GM18499 (cell line): ENCODE results near the gene PHAF1.

ENCODE experiments used
- ATAC-seq: cut with Tn5 transposase; IDR thresholded peaks from one replicate; pipeline ENCODE4 v1.9.1; 2021; ENCODE audit warnings: moderate number of reproducible peaks; ENCODE audit not compliant: insufficient read depth, unreplicated experiment

Gene PHAF1

DNA sequence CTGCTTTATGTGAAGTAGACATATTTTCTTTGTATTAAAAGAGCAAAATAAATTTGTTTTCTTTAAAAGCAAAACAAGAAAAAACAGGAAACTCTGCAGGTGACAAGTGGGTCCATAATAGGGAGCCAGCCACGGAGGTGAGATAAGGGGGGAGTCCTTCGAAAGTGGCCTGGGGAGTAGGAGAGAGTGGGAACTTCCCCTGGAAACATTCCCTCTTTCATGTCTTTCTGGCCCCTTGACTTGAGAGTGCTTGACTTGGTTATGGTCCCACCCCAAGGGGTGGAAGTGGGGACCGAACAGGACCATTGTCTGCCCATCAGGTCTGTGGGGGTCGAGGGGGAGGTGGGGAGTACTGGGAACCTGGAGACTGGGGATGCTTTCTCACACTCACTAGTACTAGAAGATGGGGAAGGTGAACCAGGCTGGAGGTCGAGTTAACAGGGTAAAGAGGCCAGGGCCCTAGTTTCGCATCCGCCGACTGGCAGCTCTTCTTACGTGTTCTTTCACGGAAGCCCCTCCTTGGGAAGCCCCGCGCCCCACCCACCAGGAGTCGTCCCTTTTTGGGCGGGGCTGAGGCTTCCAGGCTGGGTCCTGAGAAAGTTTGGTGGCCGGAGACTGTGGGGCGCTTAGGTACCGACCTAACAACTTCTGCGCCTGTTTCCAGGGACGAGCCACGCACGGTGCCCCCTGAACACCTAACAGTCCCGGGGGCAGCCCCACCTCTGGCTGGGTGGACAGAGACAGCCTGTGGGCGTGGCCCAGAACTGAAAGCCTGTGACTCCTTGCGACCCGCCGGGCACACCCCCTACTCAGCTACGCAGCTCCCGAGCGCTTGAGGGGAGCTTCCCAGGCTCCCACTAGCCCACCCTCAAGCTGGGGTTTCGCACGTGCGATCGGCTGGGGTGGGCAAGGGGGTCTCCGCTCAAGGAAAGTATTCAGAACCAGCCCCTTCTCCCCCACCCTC, 49.2 kb downstream of the PHAF1 start:
- ATAC-seq: no peak

DNA sequence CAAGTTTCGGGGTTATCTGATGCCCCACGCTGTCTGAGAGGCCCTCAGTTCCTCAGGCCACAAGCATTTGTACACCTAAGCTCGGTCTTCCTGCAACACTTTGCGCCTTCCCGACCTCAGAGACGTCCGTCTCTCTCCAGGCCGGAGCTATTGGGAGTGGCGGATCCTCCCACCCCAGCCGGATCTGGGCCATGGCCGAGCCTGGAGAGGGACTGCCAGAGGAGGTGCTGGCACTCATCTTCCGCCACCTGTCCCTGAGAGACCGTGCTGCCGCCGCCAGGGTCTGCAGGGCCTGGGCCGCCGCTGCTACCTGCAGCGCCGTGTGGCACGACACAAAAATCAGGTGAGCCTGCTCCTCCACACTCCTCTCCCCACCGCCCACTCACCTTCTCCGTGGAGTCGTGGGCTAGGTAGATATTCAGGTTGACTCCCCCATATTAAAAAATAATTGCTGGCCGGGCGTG, 51.9 kb downstream of the PHAF1 start:
- no peak for ATAC-seq

DNA sequence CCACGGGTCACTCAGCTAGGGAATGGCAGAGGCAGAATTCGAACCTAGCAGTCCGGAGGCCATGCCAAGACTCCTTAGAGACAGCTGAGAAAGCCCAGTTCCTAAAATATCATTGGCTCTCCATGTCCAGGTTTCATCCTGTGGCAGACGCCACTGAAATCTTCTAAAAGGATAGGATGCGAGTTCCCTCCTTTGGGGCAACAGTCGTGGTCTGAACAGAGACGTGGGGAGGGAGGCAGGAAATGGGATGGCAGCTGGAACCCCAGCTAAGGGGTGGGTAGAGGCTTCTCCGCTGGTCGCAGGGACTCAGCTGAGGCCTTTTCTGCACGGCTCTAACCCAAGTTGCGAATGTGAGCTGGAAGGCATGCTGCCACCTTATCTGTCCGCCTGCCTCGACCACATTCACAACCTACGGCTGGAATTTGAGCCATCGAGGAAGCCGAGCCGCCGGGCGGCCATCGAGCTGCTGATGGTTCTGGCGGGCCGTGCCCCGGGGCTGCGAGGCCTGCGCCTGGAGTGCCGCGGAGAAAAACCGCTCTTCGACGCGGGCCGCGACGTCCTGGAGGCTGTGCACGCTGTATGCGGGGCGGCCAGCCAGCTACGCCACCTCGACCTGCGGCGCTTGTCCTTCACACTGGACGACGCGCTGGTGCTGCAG, 52.9 kb downstream of the PHAF1 start:
- no peak for ATAC-seq

DNA sequence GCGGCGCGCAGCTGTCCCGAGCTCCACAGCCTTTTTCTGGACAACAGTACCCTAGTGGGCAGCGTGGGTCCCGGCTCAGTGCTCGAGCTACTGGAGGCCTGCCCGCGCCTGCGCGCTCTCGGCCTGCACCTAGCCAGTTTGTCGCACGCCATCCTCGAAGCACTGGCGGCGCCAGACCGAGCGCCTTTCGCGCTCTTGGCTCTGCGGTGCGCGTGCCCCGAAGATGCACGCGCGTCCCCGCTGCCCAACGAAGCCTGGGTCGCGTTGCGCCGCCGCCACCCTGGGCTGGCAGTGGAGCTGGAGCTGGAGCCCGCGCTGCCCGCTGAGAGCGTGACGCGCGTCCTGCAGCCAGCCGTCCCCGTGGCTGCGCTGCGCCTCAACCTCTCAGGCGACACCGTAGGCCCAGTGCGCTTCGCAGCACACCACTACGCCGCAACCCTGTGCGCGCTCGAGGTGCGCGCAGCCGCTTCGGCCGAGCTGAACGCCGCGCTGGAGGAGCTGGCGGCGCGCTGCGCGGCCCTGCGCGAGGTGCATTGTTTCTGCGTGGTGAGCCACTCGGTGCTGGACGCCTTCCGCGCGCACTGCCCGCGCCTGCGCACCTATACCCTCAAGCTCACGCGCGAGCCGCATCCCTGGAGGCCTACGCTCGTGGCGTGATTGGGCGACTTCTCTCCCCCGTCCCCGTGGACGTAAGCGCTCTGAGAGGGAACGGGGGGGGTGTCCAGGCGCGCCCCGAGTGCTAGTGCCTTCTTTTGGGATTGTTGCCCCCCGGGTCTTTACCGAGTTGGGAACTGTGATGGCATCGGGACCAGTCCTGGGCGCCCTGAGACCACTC, 53.6 kb downstream of the PHAF1 start:
- ATAC-seq: no peak

DNA sequence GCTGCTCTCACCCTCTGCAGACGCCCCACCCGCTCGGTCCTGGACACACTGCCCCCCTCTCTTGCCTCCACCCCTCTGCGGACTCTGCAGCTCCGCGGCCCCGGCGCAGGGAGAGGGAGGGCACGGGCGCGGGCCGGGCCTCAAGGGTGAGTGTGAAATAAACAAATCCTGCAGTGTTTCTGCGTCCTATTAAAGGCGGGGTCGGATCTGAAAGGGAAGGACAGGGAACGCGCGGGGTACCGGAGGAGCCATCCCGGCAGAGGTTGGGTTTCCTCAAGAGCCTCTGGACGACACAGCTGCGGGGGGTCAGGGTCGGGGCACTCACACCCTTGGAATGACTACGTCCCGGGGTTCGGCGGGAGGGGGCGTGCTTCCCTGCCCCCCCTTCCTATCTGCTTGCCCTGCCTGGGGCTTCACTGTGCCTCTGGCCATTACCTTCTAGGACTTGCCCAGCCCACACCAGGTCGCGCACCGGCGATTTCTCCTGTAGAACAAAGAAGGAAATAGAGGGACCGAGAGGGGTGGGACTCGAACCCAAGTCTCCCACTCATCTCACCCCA, 54.3 kb downstream of the PHAF1 start:
- no peak for ATAC-seq

DNA sequence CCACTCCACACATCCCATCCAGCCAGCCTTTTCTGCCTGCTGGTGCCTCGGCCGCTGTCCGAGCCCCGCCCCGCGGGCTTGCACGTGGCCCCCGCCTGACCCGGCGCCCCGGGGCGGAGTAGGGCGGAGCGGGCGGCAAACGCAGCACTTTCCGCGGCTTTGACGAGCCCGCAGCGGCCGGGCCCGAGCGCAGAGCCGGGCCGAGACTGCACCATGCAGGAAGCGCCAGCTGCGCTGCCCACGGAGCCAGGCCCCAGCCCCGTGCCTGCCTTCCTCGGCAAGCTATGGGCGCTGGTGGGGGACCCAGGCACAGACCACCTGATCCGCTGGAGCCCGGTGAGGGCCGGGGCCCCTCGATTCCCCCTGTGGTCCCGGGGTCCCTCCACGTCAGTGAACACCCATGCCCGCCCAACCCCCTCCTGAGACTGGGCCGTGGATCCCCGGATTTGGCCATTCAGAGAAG, 54.9 kb downstream of the PHAF1 start, which contains the start of gene HSF4:
Gene HSF4 (plus strand): TSS at position 147 of the 463 bp plus-strand sequence. CDS start 67 bp downstream, at position 214.
- ATAC-seq: no peak

DNA sequence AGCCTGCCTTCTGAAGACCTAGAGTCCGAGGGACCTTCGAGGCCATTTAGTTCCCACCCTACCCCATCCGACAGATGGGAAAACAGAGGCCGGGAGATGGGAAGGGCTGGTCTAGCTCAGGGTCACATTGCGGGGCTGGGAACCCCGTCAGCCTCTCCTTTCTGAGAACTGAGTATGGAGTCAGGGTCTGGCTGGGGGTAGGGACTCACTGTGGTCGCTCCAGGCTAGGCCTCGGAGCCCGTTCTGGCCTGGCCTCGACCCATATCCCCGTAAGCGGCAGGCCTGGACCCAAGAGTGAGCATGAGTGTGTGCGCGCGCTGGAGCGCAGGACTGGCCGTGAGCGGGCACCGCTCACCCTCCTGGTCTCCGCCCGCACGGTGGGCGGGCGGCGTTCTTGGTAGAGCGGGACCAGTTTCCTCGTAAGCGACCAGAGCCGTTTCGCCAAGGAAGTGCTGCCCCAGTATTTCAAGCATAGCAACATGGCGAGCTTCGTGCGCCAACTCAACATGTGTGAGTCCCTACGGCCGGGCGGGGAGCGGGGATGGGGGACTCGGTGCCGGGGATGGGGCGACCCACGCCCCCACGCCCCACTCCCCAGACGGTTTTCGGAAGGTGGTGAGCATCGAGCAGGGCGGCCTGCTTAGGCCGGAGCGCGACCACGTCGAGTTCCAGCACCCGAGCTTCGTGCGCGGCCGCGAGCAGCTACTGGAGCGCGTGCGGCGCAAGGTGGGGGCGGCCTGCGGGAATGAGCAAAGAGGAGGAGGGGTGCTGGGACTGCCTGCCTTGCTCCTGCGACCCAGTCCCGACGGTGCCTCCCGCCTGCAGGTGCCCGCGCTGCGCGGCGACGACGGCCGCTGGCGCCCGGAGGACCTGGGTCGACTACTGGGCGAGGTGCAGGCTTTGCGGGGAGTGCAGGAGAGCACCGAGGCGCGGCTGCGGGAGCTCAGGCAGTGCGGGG, 55.7 kb downstream of the PHAF1 start:
- no peak for ATAC-seq

DNA sequence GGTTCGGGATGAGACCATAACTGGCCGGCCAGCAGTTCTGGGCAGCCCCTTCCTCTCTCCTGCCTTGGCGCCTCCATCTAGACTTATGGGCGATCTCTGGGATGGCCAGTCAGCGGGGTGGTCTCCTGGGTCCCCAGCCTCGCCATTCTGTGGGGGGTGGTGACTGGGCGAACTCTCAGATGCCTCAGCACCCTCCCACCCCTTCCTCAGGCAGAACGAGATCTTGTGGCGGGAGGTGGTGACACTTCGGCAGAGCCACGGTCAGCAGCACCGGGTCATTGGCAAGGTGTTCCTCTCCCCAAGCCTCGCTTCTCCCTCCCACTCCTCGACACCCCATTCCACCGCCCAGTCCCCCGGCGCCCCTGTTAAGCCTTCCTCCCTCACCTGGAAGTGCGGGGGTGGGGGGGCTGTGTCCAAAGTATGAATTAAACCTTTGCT, 56.4 kb downstream of the PHAF1 start:
- no peak for ATAC-seq

DNA sequence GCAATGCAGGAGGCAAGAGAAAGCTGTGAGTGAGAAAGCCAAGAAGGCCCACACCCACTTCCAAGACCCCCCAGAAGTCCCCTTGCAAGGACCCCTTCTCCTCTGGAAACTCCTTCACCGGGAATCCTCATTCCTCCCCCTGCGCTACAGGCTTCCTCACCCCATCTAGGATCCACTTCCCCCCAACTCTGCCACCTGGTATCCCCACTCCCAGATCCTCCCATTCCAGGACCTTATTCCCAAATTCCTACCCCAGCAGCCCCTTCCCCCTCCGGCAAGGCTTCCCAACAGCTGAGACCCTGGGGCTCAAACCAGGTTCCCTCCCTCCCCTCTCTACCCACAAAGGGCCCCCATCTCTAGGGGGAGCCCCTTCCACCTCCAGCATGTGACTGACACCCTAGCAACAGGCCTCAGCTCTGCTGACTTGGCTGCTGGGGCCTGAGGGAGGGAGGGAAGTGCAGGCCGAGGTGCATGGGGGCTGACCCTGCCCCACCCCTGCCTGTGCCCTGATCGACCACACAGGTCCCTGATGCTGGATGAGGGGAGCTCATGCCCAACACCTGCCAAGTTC, 56.9 kb downstream of the PHAF1 start:
- ATAC-seq: no peak

DNA sequence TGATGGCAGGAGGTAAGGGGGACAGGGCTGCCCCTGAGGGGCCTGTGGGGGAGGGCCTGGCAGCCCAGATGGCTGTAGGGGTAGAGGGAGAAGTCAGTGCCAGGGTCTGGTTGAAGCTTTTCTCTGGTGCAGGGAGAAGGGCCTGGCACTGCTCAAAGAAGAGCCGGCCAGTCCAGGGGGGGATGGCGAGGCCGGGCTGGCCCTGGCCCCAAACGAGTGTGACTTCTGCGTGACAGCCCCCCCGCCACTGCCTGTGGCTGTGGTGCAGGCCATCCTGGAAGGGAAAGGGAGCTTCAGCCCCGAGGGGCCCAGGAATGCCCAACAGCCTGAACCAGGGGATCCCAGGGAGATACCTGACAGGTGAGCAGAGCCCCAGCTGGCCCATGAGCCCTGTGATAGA, 57.8 kb downstream of the PHAF1 start:
- no peak for ATAC-seq

DNA sequence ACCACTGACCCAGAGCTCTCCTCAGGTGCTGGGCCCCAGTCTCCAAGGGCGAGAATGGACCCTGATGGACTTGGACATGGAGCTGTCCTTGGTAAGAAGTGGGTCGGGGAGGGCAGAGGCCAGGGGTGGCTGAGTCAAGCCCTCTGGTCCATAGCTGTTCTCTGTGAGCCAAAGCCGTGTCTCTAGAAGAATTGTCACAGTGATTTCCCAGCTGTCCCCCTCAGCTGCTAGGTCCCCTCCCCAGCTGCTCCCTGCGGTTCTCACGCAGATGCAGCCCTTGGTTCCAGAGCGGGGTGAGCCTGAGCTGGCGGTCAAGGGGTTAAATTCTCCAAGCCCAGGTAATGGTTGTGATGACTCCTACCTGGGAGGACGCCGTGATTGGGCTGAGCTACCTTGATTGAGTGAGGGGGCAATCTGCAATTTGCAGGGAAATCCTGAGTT, 59.3 kb downstream of the PHAF1 start:
- ATAC-seq: no peak

DNA sequence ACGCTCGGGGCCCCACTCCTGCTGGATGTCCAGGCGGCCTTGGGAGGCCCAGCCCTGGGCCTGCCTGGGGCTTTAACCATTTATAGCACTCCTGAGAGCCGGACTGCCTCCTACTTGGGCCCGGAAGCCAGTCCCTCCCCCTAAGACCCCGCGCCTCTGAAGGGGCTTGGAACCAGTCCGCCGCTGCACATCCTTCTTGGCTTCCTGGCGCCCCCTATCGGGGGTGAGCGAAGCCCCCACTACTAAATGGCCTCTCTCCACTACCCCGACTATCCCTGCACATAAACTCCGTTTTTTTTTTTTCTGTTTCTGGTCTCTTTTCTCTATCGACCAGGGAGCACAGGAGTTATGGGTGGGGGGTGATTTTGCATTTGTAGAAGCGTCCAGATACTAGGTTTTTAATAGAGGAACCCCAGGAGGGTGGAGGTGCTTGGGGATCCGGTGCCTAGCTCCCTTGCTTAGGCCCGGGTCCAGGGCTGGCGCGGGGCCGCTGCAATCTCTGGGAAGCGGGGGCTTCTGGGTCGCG, 60.0 kb downstream of the PHAF1 start:
- ATAC-seq: no peak

DNA sequence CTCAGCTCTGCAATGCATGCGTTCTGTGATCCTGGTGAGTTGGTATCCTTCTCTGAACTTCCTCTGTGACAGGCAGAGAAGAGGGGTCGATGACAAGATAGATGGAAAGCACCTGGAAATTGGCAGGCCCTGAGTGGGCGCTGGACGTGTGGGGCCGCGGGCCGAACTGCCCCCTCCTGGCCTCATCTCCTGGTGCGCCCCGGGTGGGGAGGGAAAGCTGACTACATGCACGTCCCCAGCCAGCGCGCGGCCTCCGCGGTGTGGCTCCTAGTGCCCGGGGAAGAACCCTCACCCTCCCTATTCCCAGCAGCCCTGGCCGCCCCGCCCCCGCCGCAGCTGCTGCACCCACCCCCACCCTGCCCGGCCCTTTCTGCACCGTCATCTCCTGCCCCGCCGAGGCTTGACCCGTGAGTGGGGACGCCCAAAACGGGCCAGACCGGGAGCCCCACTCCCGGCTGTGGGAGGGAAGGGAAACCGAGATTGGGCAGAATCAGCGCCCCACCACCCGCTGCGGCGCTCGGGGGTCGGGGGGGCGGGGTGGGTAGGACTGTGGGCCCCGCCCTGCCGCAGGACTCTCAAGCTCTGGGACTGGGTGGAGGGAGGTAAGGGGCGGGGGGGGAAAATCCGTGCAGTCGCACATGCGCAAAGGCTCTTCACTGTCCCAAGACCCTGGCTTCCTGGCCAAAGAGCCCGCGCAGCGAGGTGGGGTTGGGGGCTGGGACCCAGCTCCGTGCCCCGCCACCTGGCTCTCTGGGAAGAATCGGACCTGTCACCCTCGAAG, 60.6 kb downstream of the PHAF1 start, which contains the start of gene NOL3:
Gene NOL3 (plus strand): TSS at position 371 of the 781 bp plus-strand sequence.
- ATAC-seq: no peak

DNA sequence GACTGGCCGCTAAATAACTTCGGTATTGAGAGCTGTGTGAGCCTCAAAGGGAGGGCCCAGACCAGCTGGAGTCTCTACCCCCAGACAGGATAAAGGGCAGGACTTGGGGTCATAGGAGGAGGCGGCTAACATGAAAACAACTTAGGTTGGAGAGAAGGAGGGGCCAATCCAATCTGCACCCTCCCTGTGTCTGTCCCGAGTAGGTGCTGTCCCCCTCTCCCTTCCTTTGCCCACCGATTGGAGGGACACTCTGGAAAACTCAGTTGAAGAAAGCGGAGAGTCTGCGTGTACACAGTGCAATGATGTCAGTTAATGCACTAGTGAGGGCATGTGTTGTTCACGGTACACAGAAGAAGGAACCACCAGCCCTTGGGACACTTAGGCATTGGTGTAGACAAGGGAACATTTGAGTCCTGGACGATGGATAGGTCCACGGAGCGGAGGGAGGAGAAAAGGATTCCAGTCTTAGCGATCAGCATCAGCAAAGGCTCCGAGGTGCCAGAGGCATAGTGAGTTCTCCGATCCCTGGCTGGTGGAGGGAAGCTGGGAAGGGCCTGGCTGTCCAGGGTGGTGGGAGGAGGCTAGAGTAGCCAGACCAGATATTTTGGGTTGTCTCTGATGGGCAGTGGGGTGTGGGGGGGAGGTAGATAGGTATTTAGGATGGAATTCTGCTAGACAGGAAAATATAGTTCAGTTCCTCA, 61.4 kb downstream of the PHAF1 start:
- ATAC-seq: no peak

DNA sequence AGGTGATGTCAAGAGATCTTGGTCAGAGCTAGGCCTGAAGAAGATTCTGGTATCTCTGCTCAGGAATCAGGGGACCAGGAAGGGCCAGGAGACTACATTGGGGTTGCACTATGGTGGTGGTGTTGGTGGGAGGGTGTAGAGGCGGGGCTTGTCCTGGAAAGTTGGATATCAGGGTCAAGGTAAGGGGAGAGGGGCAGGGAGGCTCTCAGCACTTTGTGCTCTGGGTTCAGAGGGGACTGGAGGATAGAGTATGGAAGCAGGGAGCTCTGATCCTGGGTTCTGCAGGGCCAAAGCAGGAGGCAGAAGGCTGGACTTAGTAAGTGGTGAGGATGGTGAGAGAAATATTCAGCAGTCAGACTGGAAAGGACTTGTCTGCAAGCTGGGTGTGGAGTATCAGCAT, 63.6 kb downstream of the PHAF1 start:
- ATAC-seq: no peak

DNA sequence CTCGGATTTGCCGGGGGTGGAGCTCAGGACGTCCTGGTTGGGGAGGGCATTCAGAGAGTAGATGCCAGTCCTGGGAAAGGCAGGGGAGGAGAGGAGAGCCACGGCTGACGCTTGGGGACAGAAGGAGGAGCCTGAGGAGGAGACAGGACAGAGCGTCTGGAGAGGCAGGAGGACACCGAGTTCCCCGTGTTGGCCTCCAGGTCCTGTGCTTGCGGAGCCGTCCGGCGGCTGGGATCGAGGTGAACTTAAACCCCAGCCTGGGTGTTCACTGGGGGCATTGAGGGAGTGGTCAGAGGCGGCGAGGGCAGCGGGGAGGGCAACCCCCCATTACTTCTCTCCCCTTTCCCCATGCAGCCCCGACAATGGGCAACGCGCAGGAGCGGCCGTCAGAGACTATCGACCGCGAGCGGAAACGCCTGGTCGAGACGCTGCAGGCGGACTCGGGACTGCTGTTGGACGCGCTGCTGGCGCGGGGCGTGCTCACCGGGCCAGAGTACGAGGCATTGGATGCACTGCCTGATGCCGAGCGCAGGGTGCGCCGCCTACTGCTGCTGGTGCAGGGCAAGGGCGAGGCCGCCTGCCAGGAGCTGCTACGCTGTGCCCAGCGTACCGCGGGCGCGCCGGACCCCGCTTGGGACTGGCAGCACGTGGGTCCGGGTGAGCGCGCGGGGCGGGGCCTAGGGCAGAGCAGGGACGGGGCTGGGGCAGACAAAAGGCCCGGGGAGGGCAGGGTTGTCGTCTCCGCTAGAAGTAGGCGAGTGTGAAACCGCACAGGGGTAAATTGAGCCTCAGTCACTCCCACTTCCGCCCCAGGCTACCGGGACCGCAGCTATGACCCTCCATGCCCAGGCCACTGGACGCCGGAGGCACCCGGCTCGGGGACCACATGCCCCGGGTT, 64.3 kb downstream of the PHAF1 start:
- ATAC-seq: no peak
